Stimulated activated CD8-positive, alpha-beta memory T cell treated with anti-CD3 and anti-CD28 coated beads, Interleukin-15, amount 100 ng/mL, for 1 hour (primary cell): ENCODE data around the gene CCL21.

ENCODE experiments used
- DNase-seq: peaks from one replicate; pipeline ENCODE4 v3.0.0-alpha.2; 2020; ENCODE audit warnings: low read depth

Gene CCL21

GRCh38 chr9:34669809-34670562 lies 40.0 kb downstream of the CCL21 start:
- DNase-seq, result no peak

GRCh38 chr9:34665381-34666250 lies 44.3 kb downstream of the CCL21 start:
- peak; percentile 79 for DNase-seq

GRCh38 chr9:34665067-34665380 lies 44.9 kb downstream of the CCL21 start:
- no peak for DNase-seq

- peak; percentile 56 for DNase-seq
Observed at GRCh38 chr9:34664281-34665066, 45.5 kb downstream of the CCL21 start.

GRCh38 chr9:34663303-34663605 lies 46.7 kb downstream of the CCL21 start:
- DNase-seq, result no peak

- no peak for DNase-seq
Observed at GRCh38 chr9:34662526-34663302, 47.2 kb downstream of the CCL21 start, which contains the start of gene CCL27. TSS of gene CCL27 (minus strand) at chr9:34662657. CDS start at chr9:34662633, 24 bp downstream.

- no peak for DNase-seq
Observed at GRCh38 chr9:34659592-34660253, 50.2 kb downstream of the CCL21 start.
